GM20431 (cell line): ENCODE data around the gene MAGEF1.

ENCODE experiments used
- in situ Hi-C: fragments of 300-500 bp; cut with MseI, MboI; formaldehyde crosslinking; loops from one replicate; pipeline ENCODE4 v1.15.0; 2020; ENCODE audit warnings: low sequenced_read_pairs; ENCODE audit not compliant: unreplicated experiment

The MAGEF1 gene

GRCh38 chr3:184674626-184675025 is 37.2 kb downstream of the MAGEF1 start:
- in situ Hi-C loops = no loop called here

- in situ Hi-C loops = no loop called here
These were observed 38.6 kb downstream of the MAGEF1 start for GRCh38 chr3:184672977-184673870.

- in situ Hi-C loops = no loop called here
These were observed 39.5 kb downstream of the MAGEF1 start for GRCh38 chr3:184672335-184672734.

GRCh38 chr3:184670091-184670602 is 41.7 kb downstream of the MAGEF1 start:
- in situ Hi-C loops = no loop called here

GRCh38 chr3:184669578-184669977 is 42.3 kb downstream of the MAGEF1 start:
- in situ Hi-C loops = no loop called here

- in situ Hi-C loops = no loop called here
These were observed 45.4 kb downstream of the MAGEF1 start for GRCh38 chr3:184666442-184666841.

GRCh38 chr3:184665101-184665500 is 46.8 kb downstream of the MAGEF1 start:
- in situ Hi-C loops = no loop called here

GRCh38 chr3:184663756-184664155 is 48.1 kb downstream of the MAGEF1 start:
- in situ Hi-C loops = no loop called here

- in situ Hi-C loops = no loop called here
These were observed 48.5 kb downstream of the MAGEF1 start for GRCh38 chr3:184663356-184663755.

GRCh38 chr3:184662187-184662586 is 49.7 kb downstream of the MAGEF1 start:
- in situ Hi-C loops = no loop called here

GRCh38 chr3:184660931-184661330 is 50.9 kb downstream of the MAGEF1 start:
- in situ Hi-C loops = no loop called here
